ENCODE results near the gene ATG7.

DNA sequence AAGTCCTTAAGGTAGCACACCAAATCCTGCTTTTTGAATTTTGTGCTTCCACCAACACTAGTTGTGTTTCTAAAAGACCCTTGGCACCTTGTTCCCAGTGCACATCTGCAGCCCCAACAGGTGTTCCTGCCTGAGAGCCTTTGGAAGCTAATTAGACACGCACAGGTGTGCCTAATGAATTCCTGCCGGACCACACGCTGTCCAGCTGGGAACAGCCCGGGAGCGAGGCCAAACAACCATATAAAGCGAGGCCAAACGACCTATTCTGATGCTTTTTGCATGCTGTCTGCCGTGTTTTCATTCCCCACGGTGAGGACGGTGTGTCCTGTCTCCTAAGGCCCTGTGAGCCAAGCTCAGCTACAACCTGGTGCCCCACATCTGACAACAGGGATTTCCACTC, 99.5 kb downstream of the ATG7 start:
- TF ChIP-seq POLR2A (IDR thresholded peaks at IDR 0.05) = no peak
- TF ChIP-seq, protein P1, sequence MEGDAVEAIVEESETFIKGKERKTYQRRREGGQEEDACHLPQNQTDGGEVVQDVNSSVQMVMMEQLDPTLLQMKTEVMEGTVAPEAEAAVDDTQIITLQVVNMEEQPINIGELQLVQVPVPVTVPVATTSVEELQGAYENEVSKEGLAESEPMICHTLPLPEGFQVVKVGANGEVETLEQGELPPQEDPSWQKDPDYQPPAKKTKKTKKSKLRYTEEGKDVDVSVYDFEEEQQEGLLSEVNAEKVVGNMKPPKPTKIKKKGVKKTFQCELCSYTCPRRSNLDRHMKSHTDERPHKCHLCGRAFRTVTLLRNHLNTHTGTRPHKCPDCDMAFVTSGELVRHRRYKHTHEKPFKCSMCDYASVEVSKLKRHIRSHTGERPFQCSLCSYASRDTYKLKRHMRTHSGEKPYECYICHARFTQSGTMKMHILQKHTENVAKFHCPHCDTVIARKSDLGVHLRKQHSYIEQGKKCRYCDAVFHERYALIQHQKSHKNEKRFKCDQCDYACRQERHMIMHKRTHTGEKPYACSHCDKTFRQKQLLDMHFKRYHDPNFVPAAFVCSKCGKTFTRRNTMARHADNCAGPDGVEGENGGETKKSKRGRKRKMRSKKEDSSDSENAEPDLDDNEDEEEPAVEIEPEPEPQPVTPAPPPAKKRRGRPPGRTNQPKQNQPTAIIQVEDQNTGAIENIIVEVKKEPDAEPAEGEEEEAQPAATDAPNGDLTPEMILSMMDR (IDR thresholded peaks at IDR 0.05) = no peak

Measured in heart left ventricle (tissue), 13 donors.